Activated T-helper 1 cell treated with Interleukin-2 at 50 U/mL for 16 hours (primary cell): Measurements from ENCODE around the gene SVIL.
"Not testable (repeated sequence)": the region's sequence is repeated elsewhere in the genome, so short reads cannot be mapped to it uniquely, and the experiment has no call there.

Experiments used
- DNase-seq: peaks from one replicate; pipeline ENCODE4 v3.0.0-alpha.2; 2020; ENCODE audit warnings: low read depth

Gene SVIL

DNA sequence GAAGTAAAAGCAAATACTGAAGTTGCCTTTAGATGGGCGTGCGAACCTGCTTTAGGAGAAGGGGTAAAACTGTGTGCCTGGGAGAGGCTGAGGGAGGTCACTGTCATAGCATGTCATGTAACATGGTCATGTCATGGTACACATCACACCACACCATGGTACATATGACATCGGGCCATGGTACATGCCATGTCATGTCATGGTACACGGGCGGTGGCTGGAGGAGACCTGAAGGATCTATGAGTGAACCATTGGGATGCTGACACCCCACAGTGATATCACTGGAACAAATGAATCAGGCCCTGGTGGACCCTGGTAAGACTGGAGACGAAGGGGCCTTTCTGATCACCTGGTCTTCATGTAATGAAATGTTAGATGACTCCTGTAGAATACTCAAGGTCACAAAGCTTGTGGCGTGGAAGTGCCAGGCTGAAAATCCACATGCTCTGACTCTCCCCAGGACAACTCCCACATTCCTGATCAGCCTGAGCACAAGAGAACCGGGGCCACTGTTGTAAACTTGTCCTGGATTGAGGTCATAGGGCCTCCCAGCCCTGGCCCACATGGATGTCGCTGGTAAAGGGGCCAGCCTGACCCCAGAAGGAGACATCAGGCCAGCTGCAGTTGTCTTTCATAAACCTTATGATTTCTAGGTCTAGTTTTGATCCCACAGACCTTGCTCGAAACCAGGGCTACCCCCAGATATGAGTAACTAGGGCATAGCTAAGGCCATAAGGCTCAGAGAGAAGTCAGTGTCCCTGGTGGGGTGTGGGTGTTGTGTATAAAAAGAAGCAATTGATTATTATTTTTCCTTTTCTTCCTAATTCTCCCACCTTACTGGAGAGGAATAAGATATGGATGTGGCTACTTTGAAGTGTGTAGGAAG lies 60.3 kb downstream of the SVIL start:
- not testable (repeated sequence) for DNase-seq

DNA sequence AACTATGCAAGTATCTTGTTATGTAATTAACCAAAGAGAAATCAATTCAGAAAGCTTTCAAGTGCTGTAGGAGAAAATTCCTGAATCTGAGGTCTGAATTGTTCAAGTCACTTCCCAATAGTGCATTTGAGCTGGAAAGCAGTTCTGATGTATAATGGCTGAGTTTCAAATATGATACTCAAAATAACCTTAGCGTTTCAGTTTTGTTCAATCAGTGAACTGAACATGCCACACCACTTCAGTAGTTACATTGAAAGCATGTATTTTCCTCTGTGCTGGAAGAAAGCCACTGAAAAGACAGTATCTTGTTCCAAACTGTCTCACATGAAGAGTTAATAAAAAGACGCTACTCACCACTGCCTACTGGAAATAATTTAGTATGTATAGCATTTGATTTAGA lies 64.5 kb downstream of the SVIL start:
- DNase-seq: not testable (repeated sequence)

- no peak for DNase-seq
Observed at GRCh38 chr10:29569795-29570194, 65.0 kb downstream of the SVIL start.

GRCh38 chr10:29567003-29567402 lies 67.8 kb downstream of the SVIL start:
- no peak for DNase-seq

- not testable (repeated sequence) for DNase-seq
Observed at GRCh38 chr10:29566209-29566608, 68.6 kb downstream of the SVIL start.

DNA sequence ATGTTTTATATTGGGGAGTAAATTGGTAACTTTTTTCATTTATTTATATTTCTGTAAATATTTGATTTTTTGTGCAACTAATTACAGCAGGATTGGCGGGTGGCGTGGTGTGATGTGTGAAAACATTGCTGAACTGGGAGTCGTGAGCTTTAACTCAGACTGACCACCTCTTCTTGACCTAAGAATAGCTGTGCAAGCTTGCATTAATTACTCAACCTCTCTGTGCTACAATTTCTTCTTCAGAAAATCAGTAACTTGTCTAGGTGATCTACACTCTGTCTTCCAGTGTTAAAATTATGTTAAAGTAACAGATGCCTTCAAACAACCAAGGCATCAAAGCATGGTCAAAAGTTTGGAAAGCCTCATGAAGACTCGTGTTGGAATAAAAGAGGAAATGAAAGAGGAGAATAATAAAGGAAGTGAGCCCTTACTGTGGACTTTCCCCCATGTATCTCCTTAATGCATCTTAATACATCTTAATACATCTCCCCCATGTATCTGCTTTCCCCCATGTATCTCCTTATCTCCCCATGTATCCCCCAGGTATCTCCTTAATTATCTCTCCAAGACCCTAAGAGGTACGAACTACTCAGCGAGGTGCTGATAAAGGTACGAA lies 71.2 kb downstream of the SVIL start:
- no peak for DNase-seq

DNA sequence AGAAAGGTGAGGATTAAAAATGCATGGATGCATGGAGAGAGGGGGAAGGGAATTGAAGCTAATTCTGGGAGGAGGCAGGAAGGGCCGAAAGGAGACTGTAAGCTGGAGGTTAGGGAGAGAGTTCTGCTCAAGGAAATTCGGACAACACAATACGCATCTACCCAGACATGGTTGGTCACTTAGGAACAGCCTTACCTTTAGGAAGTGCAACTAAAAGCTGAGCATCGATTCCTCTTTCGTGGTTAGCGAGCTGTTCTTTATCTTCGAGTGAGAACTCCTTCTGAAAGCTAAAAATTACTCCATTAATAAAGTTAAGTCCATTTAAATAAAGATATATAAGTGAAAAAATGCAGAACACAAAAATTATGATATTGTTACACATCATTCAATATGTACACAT lies 71.8 kb downstream of the SVIL start:
- DNase-seq: not testable (repeated sequence)

GRCh38 chr10:29559996-29560395 lies 74.8 kb downstream of the SVIL start:
- DNase-seq: no peak

DNA sequence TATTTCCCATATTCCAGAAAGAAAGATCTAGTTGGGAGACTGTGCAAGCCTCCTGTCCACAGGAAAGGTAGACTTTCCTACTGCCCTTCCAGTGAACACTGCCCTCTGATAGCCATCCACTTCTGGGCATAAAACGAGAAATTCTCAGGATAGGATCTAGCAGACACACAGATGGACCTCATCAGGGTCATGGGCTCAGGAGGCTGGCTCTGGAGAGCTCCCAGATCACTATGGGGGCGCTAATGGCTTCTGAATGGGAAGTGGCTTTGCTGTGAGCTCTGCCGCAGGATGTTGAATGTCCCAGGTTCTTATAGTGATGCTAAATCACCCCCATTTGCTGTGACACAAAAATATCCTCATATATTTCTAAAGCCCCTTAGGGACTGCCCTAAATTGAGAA lies 77.1 kb downstream of the SVIL start:
- no peak for DNase-seq

GRCh38 chr10:29555746-29556481 lies 78.9 kb downstream of the SVIL start:
- no peak for DNase-seq

GRCh38 chr10:29555091-29555745 lies 79.6 kb downstream of the SVIL start:
- no peak for DNase-seq

DNA sequence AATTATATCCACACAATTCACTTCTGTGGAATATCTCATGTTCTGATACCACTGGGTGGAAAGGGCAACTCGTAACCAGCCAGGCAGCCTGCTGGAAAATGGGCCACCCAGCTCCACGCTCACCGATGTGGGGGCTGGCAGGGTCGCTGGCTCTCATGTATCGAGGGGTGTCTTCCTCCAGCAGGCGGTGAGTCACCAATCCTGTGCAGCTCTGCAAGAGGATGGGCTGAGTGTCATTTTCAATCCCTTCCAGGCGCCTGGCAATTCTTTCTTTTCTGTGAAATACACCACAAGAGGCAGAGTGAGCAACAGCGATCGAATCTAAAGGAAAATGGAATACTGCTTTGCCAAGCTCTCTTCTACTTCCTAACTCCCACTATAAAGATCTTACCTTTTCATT lies 80.1 kb downstream of the SVIL start:
- no peak for DNase-seq

DNA sequence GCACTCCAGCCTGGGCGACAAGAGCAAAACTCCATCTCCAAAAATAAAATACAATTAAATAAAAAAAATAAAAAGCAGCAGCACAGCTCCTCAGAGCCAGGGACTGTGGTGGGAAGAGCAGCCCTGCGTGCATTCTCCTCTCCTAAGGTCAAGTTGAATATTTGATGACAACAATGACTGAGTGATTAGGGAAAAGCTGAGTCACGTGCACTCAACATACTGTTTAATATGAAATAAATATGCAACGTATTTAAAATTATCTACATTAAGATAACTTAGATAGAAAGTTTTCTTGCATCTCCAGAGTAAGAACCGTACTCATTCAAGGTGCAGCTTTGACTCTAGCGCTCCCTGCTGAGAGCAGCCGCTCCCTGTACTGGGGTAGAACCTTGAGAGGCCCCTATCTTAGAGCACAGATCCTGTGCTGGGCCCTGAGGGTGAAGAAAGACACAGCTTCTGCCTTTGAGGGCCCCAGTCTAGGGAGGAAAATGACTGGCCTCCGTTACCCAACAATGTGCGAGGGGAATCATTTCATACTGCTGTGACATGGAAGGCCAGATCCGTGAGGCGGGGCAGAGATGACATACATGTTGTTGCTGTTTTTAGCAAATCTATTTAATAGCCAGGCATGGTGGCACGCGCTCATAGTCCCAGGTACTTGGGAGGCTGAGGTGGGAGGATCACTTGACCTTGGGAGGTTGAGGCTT lies 81.1 kb downstream of the SVIL start:
- DNase-seq: no peak

- DNase-seq: not testable (repeated sequence)
Observed at GRCh38 chr10:29553116-29553515, 81.7 kb downstream of the SVIL start.

- DNase-seq: not testable (repeated sequence)
Observed at GRCh38 chr10:29549493-29549892, 85.3 kb downstream of the SVIL start.

- no peak for DNase-seq
Observed at GRCh38 chr10:29546773-29547313, 87.9 kb downstream of the SVIL start.

GRCh38 chr10:29545122-29545521 lies 89.6 kb downstream of the SVIL start:
- no peak for DNase-seq

GRCh38 chr10:29543715-29544114 lies 91.1 kb downstream of the SVIL start:
- DNase-seq: no peak

- DNase-seq: no peak
Observed at GRCh38 chr10:29542723-29543122, 92.0 kb downstream of the SVIL start.

- DNase-seq: no peak
Observed at GRCh38 chr10:29541422-29542210, 93.2 kb downstream of the SVIL start.

DNA sequence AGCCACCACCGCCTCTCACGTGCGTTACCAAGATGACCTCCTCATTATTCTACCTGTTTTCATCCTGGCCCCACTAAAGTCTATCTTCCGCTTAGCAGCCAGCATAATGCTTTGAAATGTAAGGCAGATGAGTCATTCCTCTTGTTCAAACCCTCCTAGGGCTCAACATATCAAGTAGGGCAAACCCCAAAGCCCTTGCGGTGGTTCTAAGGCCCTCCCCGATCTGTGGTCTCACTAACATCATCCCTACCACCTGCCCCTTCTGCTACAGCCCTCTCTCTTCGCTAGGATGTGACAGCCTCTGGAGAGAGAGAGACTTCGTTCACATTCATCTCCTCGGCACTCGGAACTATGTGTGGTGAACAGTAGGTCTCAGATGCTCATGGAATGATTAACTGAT lies 94.8 kb downstream of the SVIL start:
- no peak for DNase-seq
